Pancreas (tissue), 10 donors: Measurements from ENCODE around the gene PTPN5. TPM values are rescaled to one million over a fixed set of nuclear protein-coding genes. Genes with fewer than 3 reads are reported as not detected.

ENCODE experiments used
- ATAC-seq, 4 donors: fragments of 200-7000 bp; cut with Tn5 transposase; one replicate each; pipeline versions ENCODE4 v1.8.0 to v1.9.1; 2020; ENCODE audit warnings: mild to moderate bottlenecking in 4 of 4, moderate library complexity in 4 of 4
- DNase-seq, 6 donors: peaks; one replicate each; pipeline ENCODE4 v3.0.0-alpha.2; 2020
- FAIRE-seq: peaks from 2 replicates; lab custom pipeline; 2012; peaks lifted over from hg19 to GRCh38; lab: Jason Lieb, UNC
- H3K27ac ChIP-seq, 4 donors: fragments of 200-600 bp; sonication (generic); 1 replicate in 3 of 4; 2 replicates in 1 of 4; pipeline versions ENCODE4 v1.5.0 to v1.8.0; 2020
- H3K27me3 ChIP-seq, 4 donors: fragments of 200-600 bp; one replicate each; pipeline ENCODE4 v1.8.0; 2021
- H3K36me3 ChIP-seq, 3 donors: fragments of 200-600 bp; sonication (generic) in 1 of 3; one replicate each; pipeline versions ENCODE4 v1.5.0 to v1.8.0; 2020 to 2021
- H3K4me1 ChIP-seq, 3 donors: fragments of 200-600 bp; one replicate each; pipeline ENCODE4 v1.8.0; 2021
- H3K4me3 ChIP-seq, 4 donors: fragments of 200-600 bp; sonication (generic) in 2 of 4; one replicate each; pipeline versions ENCODE4 v1.5.0 to v1.8.0; 2020 to 2021
- H3K9me3 ChIP-seq, 4 donors: fragments of 200-600 bp; one replicate each; pipeline ENCODE4 v1.8.0; 2021
- WGBS, 2 donors: extraction: QIAGEN DNeasy Blood & Tissue Kit; methylation state at CpG; one replicate each; pipeline ENCODE4 v1.1.7; 2013; 5-methylcytosine and 5-hydroxymethylcytosine counted together
- intact Hi-C, 3 donors: fragments of 100-400 bp; cut with DNase I; formaldehyde crosslinking; loops; one replicate each; pipeline versions ENCODE4 v1.11.1 to v1.14.2; 2022
- polyA plus RNA-seq, 2 donors: library from polyadenylated mRNA; stranded (reverse); fragments of 200-250 nt; gene quantifications; one replicate each; pipeline ENCODE4 v1.2.3, GENCODE V29; 2013
- total RNA-seq, 6 donors: library from RNA; stranded (reverse); fragmentation: NEBNext Ultra II Directional in 4 of 6; extraction: Animal tissue kit (Norgen Biotek cat#: 25700) in 4 of 6; gene quantifications; one replicate each; pipeline versions ENCODE4 v1.2.1 to v1.2.4, GENCODE V29; 2021 to 2023
- TF ChIP-seq, protein P1 (sequence below), 4 donors: fragments of 200-600 bp; sonication (generic) in 3 of 4; IDR thresholded peaks; one replicate each; pipeline versions ENCODE4 v1.5.0 to v1.8.0; 2021; ENCODE audit warnings: antibody characterized with exemption in 4 of 4
- donor health status: healthy with polysubstance abuse.
- donor health status: DM: no; HTN: no; CAD: no; lungs with moderate emphysema.
- donor health status: DM: no; HTN: no; CAD: no.
- donor health status: control.
- donor health status: control.
- donor health status: Bipolar disorder and iron deficiency.
- donor health status: DM: yes; HTN: yes; CAD: no.
- donor health status: DM: no; HTN: no; CAD: no.
- donor health status: DM: no; HTN: no; CAD: no.
- donor health status: DM: yes; HTN: yes; CAD: no.

Gene PTPN5
- total and polyA plus RNA-seq, 8 donors, result 0.09 to 1.3 (median 0.38) TPM

DNA sequence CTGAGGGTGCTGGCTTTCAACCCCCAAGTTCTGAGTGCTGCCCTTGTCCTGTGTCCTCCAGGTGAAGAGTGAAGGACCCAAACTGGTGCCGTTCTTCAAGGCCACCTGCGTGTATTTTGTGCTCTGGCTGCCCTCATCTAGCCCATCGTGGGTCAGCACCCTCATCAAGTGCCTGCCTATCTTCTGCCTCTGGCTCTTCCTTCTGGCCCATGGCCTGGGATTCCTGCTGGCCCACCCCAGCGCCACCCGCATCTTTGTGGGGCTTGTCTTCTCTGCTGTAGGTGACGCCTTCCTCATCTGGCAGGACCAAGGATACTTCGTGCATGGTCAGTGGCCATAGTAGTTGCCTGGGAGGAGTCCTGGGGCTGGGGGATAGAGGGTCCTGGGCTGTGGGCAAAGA lies 90.7 kb downstream of the PTPN5 start:
- Histone ChIP-seq H3K27ac (no peak overlapping the region), H3K27me3 (no peaks in the 10 kb centered on the region), H3K4me1 (peaks cover 2 to 15% (median 4%) of the 10 kb centered on the region in 3 donors), H3K9me3 (no peaks in the 10 kb centered on the region), H3K4me3 (no peak overlapping the region), H3K36me3 (no peaks in the 10 kb centered on the region)
- WGBS, 2 donors, result 84 to 89% methylated on average over 6 to 7 of the region's 7 CpGs
- DNase-seq (no peak), FAIRE-seq (no peak), ATAC-seq (no peak)
- TF ChIP-seq, protein P1, sequence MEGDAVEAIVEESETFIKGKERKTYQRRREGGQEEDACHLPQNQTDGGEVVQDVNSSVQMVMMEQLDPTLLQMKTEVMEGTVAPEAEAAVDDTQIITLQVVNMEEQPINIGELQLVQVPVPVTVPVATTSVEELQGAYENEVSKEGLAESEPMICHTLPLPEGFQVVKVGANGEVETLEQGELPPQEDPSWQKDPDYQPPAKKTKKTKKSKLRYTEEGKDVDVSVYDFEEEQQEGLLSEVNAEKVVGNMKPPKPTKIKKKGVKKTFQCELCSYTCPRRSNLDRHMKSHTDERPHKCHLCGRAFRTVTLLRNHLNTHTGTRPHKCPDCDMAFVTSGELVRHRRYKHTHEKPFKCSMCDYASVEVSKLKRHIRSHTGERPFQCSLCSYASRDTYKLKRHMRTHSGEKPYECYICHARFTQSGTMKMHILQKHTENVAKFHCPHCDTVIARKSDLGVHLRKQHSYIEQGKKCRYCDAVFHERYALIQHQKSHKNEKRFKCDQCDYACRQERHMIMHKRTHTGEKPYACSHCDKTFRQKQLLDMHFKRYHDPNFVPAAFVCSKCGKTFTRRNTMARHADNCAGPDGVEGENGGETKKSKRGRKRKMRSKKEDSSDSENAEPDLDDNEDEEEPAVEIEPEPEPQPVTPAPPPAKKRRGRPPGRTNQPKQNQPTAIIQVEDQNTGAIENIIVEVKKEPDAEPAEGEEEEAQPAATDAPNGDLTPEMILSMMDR (IDR thresholded peaks at IDR 0.05), result no peak
- intact Hi-C loops, result no loop called here

DNA sequence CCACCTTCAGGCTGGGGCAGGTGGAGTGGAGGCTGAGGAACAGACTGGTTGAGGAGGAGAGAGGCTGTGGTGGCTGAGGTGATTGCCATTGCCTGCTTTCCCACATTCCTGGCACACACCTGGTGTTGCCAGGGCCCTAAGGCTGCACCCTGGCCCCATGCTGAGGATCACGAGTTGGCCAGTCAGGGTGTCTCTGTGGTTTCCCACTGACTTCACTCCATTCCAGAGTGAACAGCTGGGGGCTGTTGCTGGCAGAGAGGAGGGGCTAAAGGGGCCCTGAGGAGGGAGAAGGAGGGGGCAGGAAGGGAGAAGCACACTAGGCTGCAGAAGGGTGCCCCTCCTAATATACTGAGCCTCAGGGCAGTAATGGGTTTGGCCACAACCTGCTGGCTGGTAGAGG lies 91.2 kb downstream of the PTPN5 start:
- H3K36me3 ChIP-seq, result no peaks in the 10 kb centered on the region
- H3K4me3 ChIP-seq, result no peak overlapping the region
- TF ChIP-seq, protein P1 (IDR thresholded peaks at IDR 0.05), result no peak
- DNase-seq (peak in 1 of 6 donors; percentile 53), ATAC-seq (peak in 1 of 4 donors; percentile 11), FAIRE-seq (no peak)
- no peaks in the 10 kb centered on the region for H3K27me3 ChIP-seq
- no peaks in the 10 kb centered on the region for H3K9me3 ChIP-seq
- intact Hi-C loops, result no loop called here
- peaks cover 0 to 10% (median 0%) of the 10 kb centered on the region in 3 donors for H3K4me1 ChIP-seq
- WGBS, 2 donors, result 0 to 25% methylated on average over 1 of the region's 1 CpG
- peak overlapping the region in 1 of 4 donors; percentile 80 for H3K27ac ChIP-seq

GRCh38 chr11:18699848-18700261 lies 91.7 kb downstream of the PTPN5 start:
- H3K4me1 ChIP-seq, result peaks cover 0 to 6% (median 0%) of the 10 kb centered on the region in 3 donors
- H3K9me3 ChIP-seq, result no peaks in the 10 kb centered on the region
- peak overlapping the region in 1 of 4 donors; percentile 92 for H3K4me3 ChIP-seq
- peak overlapping the region in 1 of 4 donors; percentile 80 for H3K27ac ChIP-seq
- peak in 2 of 4 donors; percentile 24 to 38 for ATAC-seq
- H3K36me3 ChIP-seq, result no peaks in the 10 kb centered on the region
- DNase-seq, result peak in 1 of 6 donors; percentile 52
- H3K27me3 ChIP-seq, result no peaks in the 10 kb centered on the region
- no peak for FAIRE-seq
- 32 to 36% methylated on average over 3 of the region's 3 CpGs for WGBS, 2 donors
- intact Hi-C loops, result no loop called here
- TF ChIP-seq, protein P1 (IDR thresholded peaks at IDR 0.05), result no peak

DNA sequence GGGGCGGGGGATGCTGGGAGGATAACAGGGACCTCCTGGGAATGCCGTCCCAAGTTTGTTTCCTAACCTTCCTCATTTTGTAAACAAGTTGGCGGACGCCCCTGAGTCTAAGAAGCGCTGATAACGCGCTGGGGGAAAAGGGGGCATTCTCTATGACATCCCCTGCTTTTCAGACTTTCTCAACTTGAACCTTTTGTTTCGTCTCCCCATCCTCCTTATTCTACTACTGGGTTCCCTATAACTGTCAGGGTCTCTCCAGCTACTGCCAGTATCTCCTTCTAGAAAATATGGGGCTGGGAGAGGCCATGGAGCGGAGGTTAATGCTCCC lies 92.4 kb downstream of the PTPN5 start:
- TF ChIP-seq, protein P1 (IDR thresholded peaks at IDR 0.05), result no peak
- FAIRE-seq (no peak), ATAC-seq (no peak), DNase-seq (no peak)
- peak overlapping the region; percentile 62 to 80 (median 71) for H3K27ac ChIP-seq
- peaks cover 0 to 6% (median 0%) of the 10 kb centered on the region in 3 donors for H3K4me1 ChIP-seq
- H3K9me3 ChIP-seq, result no peaks in the 10 kb centered on the region
- no peaks in the 10 kb centered on the region for H3K36me3 ChIP-seq
- WGBS, 2 donors, result 13% methylated on average over 9 of the region's 9 CpGs
- no peaks in the 10 kb centered on the region for H3K27me3 ChIP-seq
- peak overlapping the region; percentile 77 to 92 (median 84) for H3K4me3 ChIP-seq
- intact Hi-C loops, result no loop called here
